Measurements from ENCODE around the gene PNPLA3.

DNA sequence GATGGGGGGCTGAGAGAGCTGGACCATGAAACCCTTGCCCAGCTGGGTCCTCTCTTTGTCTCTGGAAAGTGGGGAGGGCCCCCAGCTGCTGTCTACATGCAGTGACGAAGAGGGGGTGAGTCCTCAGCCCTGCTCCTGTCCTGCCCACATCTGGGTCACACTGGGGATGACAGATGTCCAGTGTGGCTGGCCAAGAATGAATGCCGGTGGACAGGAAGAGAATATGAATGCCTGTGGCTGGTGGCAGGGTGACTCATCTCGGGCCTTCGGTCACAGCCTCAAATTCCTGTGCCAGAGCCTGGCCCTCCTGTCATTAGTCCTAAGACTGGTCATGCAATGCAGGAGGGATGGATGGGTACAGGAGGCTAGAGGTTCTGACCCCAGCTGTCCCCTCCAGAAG, 2.2 kb upstream of the PNPLA3 start:
- TF ChIP-seq ZNF384 (IDR thresholded peaks at IDR 0.05) (no peak), FOXM1 (IDR thresholded peaks at IDR 0.05; ENCODE audit: borderline replicate concordance) (no peak), ELF4 (IDR thresholded peaks at IDR 0.05) (no peak), SUZ12 (IDR thresholded peaks at IDR 0.05) (no peak)
